ENCODE measurements around the gene NCK1.
"Not testable (repeated sequence)": the region's sequence is repeated elsewhere in the genome, so short reads cannot be mapped to it uniquely, and the experiment has no call there.

Gene NCK1

DNA sequence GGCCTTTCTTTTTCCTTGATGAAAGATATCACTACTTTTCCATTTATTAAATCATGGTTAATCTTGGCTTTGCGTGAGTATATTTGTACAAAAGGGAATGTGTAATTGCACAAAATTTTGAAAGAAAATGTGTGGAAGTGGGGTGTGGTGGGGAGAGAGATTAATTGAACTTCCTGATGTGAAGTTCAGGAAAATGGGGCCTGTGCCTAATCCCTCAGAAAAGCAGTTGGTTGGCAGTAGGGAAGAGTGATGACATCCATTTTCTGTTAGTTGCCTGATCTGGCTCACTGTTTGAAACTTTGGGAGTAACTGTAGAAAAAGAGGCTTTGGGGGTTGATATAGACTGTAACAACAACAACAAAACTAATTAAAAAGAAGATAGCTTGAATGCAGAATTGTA lies 85.0 kb downstream of the NCK1 start:
- no peak for DNase-seq

- no peak for DNase-seq
These were observed 85.5 kb downstream of the NCK1 start for GRCh38 chr3:136947477-136947876.

- DNase-seq: no peak
These were observed 87.1 kb downstream of the NCK1 start for GRCh38 chr3:136949146-136949545.

- DNase-seq: no peak
These were observed 87.7 kb downstream of the NCK1 start for GRCh38 chr3:136949708-136950107.

DNA sequence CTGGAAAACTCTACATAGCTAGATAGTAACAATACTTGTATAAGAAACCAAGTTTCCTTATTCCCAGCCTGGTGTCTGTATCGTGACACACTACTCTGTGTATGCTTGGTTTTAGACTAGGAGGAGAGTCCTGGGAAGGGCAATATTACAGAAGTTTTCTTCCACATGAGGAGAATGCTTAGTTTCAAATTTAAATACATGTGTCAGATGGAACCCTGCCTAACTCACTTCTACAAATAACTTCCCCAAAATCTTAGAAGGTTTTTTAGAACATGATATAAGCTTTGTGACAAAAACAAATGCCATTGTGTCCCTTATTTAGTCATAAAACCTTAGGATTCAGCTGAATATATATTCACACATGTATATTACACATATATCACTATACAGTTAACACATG lies 88.6 kb downstream of the NCK1 start:
- DNase-seq: no peak

GRCh38 chr3:136952292-136952691 lies 90.3 kb downstream of the NCK1 start:
- DNase-seq: no peak

GRCh38 chr3:136954251-136954650 lies 92.2 kb downstream of the NCK1 start:
- no peak for DNase-seq

- DNase-seq: no peak
These were observed 93.2 kb downstream of the NCK1 start for GRCh38 chr3:136954980-136955780.

GRCh38 chr3:136955813-136956212 lies 93.8 kb downstream of the NCK1 start:
- no peak for DNase-seq

GRCh38 chr3:136956971-136957370 lies 95.0 kb downstream of the NCK1 start:
- no peak for DNase-seq

- no peak for DNase-seq
These were observed 95.8 kb downstream of the NCK1 start, which contains the start of gene IL20RB for GRCh38 chr3:136957751-136958288. IL20RB (plus strand) TSS chr3:136957983; CDS start chr3:136958114, 131 bp downstream.

DNA sequence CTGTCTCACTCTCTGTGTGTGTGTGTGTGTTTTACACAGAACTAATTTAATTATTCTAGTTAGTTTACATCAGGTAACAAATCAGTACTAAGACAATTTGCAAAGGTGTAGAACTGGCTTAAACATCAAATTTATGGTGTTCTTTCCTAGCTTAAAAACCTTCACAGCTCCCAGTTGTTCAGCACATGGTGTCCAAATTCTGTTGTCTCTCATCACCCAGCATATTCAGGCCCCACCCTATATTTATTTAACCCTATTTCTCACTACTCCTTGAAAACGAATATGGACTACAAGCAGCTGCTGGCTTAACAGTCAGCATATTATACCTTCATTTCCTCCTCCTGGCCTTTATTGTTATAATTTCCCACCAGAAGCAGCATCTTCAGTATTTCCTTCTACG lies 96.9 kb downstream of the NCK1 start:
- DNase-seq: no peak

DNA sequence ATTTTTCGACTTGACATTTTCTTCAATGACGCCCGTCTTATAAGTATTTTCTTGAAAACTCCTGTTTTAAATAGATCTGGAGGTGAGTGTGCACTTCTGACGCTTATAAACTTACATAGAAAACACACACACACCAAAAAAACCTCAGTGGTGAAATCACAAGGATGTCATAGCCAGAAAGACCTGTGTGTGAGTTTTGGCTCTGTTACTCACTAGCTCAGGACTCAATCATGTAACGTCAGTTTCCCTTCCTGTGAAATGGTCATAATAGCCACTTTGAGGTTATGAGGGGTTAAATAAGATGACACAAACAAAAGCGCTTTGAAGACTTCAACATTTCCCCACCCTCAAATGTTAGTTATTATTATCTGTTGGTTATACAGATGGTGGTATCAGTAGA lies 97.6 kb downstream of the NCK1 start:
- no peak for DNase-seq

DNA sequence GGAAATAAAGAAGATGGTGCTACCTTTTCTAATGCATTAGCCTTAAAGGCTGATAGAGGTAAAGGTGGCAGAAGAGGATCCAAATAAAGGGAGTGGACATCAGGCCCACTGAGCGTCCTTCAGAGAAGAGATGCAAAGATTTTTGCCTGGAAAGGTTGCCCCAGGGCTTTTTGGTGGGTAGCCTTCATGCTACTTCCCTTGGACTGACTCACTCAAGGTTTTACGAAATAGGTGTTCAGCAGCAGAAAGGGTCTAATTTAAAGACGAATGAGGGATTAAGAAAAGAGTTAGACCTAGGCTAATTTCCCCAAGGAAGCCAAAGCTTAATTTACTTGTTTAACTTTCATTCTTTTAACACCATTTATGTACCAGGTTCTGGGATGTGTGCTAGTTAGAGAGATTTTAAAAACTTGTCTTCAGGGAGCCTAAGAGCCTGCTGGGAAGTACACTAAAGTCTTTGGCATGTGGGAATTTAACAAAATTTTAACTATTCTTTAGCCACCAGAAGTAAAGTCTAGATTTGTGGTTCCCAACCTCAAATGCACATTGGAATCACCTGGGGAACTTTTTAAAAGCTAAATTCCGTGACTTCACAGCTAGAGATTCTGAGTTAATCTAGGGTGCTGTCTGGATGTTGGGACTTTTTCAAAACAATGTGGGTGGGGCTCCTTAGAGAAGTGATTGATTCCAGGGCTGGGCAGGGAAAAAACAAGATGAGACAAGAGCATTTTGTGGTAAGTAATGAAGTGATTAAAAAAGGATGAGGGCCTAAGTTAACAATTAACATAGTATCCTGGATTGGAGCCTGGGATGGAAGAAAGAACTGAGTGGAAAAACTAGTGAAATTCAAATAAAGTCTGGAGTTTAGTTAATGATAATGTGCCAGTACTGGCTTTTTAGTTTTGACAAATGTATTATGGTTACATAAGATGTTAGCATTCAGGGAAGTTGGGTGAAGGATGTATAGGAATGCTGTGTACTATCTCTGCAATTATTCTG lies 99.1 kb downstream of the NCK1 start:
- no peak for DNase-seq

DNA sequence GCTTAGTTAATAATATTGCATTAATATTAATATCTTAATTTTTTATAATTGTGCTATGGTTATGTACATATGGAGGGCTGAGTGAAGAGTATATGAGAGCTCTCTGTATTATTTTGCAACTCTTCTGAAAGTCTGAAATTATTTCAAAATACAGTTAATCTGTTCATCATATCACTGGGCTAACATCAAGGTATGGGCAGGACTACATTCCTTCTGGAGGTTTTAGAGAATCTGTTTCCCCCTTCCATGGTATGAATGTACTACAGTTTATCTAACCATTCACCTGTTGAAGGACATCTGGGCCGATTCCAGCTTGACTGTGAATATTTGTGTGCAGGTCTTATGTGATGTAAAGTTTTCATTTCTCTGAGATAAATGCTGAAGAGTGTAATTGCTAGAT lies 100.9 kb downstream of the NCK1 start:
- no peak for DNase-seq

GRCh38 chr3:136969539-136969938 lies 107.5 kb downstream of the NCK1 start:
- DNase-seq: not testable (repeated sequence)

DNA sequence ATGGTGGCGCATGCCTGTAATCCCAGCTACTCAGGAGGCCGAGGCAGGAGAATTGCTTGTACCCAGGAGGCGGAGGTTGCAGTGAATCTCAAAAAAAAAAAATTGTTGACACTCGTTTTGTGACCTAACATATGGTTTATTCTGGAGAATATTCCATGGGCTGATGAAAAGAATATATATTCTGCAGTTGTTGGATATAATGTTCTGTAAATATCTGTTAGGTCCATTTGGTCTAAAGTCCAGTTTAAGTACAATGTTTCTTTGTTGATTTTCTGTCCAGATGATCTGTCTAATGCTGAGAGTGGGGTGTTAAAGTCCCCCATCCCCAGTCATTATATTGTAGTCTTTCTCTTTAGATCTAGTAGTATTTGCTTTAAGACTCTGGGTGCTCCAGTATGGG lies 111.3 kb downstream of the NCK1 start:
- no peak for DNase-seq

DNA sequence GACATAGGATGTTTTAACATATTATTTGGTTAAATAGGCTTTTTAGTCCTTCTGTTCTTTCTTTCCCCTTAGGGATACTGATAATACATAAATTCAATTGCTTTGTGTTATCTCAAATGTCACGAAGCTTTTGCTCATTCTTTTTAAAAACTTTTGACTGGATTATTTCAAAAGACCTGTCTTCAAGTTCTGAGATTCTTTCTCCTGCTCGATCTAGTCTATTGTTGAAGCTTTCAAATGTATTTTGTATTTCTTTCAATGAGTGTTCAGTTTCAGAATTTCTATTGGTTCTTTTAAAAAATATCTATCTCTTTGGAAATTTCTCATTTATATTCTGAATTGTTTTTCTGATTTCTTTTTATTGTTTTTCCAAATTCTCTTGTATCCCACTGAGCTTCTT lies 112.7 kb downstream of the NCK1 start:
- no peak for DNase-seq

GRCh38 chr3:136979204-136979603 lies 117.2 kb downstream of the NCK1 start:
- no peak for DNase-seq

- no peak for DNase-seq
These were observed 117.7 kb downstream of the NCK1 start for GRCh38 chr3:136979684-136980083.

DNA sequence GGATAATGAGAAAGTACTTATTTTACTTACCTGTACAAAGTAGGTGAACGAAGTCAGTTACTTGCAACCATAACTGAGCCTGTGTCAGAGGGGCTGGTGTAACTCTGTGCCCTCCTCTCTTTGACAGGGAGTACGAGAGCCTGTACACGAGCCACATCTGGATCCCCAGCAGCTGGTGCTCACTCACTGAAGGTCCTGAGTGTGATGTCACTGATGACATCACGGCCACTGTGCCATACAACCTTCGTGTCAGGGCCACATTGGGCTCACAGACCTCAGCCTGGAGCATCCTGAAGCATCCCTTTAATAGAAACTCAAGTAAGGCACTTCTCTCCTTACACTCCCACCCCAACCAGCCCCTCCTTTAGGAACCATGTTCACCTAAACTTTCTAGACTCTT lies 120.0 kb downstream of the NCK1 start:
- no peak for DNase-seq

- DNase-seq: no peak
These were observed 120.6 kb downstream of the NCK1 start for GRCh38 chr3:136982520-136983138.
